Measurements from ENCODE around the gene CAPN2.
A peak's percentile ranks its signal among the peaks of the same experiment; 100 is the strongest.

The CAPN2 gene

DNA sequence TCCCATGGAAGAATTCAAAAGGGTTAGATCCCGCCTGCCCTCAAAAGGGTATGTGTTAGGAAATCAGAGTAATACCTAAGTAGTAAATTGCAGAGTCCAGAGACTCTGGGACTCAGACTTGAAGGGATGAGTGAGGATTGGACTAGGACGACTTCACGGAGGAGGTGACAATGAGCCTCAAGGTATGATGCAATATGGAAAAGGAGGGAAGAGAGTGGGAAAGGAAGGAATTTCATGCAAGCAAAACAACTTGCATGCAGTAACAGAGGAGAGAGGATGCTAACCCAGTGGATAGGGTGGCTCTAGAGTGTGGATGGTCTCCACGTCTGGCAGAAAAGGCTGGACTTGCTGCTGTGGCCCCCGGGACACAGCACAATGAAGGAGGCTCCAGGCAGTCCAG is 4.8 kb downstream of the CAPN2 start:
- TF ChIP-seq SNAI2 (CRISPR knock-in tag; IDR thresholded peaks at IDR 0.05) = no peak
- ATAC-seq = no peak

DNA sequence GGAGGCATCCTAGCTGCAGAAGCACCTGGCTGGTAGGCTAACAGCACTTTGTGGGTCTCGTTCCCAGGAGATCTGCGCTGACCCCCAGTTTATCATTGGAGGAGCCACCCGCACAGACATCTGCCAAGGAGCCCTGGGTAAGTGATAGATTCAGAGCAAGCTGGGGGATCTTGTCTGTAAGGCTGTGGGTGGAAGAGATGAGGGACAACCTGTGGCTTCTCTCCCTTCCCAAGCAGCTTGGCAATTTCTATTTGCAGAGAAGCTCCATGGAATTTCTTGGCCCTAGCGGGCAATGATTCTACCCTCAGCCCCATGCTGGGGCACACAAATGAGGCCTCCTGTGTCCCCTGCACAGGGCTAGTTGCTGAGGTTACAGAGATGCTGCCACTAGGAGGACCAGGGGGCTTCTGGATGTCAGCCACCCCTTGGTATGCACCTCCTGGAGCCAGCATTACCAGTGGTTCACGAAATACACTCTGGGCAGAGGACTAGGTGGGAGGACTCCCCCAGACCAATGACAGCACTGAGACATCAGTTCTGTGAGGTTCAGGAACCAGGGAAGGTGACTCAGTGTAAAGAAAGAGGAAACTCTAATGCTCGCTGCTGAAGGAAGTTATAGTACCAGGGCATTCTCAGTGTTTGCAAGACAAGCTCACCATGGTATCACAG is 5.5 kb downstream of the CAPN2 start:
- TF ChIP-seq OSR1 (CRISPR knock-in tag; IDR thresholded peaks at IDR 0.05) = no peak
- TF ChIP-seq, protein P1, sequence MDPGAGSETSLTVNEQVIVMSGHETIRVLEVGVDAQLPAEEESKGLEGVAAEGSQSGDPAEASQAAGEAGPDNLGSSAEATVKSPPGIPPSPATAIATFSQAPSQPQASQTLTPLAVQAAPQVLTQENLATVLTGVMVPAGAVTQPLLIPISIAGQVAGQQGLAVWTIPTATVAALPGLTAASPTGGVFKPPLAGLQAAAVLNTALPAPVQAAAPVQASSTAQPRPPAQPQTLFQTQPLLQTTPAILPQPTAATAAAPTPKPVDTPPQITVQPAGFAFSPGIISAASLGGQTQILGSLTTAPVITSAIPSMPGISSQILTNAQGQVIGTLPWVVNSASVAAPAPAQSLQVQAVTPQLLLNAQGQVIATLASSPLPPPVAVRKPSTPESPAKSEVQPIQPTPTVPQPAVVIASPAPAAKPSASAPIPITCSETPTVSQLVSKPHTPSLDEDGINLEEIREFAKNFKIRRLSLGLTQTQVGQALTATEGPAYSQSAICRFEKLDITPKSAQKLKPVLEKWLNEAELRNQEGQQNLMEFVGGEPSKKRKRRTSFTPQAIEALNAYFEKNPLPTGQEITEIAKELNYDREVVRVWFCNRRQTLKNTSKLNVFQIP (CRISPR knock-in tag; IDR thresholded peaks at IDR 0.05; ENCODE audit: borderline replicate concordance, low read depth) = no peak
- no peak for TF ChIP-seq PPARA (CRISPR knock-in tag; IDR thresholded peaks at IDR 0.05; ENCODE audit: borderline replicate concordance)
- no peak for TF ChIP-seq CSDC2 (CRISPR knock-in tag; IDR thresholded peaks at IDR 0.05)
- ATAC-seq = peak; percentile 5; the same call in 2 of the 3 replicates

DNA sequence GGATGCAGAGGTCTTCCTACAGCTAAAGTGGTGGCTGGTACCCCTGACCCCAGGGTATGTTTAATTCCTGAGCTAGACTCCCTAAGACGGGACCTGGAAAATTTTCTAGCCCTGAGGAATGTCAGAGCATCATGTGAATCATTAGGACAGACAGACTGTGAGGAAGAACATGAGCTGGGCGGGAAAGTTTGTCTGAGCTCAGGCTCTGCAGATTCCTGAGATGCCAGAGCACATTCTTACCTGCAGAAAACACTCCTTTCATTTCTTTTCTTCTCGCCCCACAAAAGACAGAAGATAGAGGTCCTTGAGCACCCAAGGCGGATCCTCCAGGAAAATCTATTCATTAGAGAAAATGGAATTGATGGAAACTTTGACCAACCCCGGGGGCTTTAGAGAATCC is 6.5 kb downstream of the CAPN2 start:
- ATAC-seq = peak; percentile 29

DNA sequence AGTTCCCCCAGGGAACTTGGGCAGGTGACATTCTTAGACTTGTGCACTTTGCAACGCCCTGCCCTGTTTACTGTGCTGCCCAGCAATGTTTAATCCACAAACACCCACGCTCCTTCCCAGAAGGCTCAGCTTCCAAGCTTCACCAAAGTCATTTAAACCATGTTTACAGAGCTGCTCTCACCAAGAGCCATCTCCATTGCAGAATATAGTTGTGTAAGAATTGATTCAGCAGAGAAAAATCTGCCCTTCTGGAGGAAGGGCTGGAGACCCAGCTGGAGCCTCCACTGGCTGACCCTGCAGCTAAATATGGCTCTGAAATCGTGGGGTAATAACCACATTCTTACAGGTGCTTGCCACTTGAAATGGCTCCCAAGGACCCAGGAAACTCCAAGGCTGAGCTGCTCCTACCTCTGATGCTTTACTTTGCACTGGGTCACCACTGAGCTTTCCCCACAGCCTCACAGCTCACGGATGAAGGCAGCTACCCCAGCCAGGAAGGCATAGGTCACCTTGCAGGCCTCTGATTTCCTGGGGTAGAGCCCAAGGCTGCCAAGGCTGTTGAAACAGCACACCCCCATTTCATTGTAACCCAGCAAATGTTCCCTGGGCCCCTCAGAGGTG is 8.7 kb downstream of the CAPN2 start:
- ATAC-seq = no peak
- TF ChIP-seq, protein P2, sequence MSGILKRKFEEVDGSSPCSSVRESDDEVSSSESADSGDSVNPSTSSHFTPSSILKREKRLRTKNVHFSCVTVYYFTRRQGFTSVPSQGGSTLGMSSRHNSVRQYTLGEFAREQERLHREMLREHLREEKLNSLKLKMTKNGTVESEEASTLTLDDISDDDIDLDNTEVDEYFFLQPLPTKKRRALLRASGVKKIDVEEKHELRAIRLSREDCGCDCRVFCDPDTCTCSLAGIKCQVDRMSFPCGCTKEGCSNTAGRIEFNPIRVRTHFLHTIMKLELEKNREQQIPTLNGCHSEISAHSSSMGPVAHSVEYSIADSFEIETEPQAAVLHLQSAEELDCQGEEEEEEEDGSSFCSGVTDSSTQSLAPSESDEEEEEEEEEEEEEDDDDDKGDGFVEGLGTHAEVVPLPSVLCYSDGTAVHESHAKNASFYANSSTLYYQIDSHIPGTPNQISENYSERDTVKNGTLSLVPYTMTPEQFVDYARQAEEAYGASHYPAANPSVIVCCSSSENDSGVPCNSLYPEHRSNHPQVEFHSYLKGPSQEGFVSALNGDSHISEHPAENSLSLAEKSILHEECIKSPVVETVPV (CRISPR knock-in tag; IDR thresholded peaks at IDR 0.05) = no peak

More for the DNA sequence above, 6.5 kb downstream of the CAPN2 start:
- TF ChIP-seq, protein P1 (CRISPR knock-in tag; IDR thresholded peaks at IDR 0.05; ENCODE audit: borderline replicate concordance, low read depth) = 0 out of 2 replicates have a peak, but pooled peaks have one; percentile 33
- no peak for TF ChIP-seq TOX (CRISPR knock-in tag; IDR thresholded peaks at IDR 0.05; ENCODE audit: borderline replicate concordance)

DNA sequence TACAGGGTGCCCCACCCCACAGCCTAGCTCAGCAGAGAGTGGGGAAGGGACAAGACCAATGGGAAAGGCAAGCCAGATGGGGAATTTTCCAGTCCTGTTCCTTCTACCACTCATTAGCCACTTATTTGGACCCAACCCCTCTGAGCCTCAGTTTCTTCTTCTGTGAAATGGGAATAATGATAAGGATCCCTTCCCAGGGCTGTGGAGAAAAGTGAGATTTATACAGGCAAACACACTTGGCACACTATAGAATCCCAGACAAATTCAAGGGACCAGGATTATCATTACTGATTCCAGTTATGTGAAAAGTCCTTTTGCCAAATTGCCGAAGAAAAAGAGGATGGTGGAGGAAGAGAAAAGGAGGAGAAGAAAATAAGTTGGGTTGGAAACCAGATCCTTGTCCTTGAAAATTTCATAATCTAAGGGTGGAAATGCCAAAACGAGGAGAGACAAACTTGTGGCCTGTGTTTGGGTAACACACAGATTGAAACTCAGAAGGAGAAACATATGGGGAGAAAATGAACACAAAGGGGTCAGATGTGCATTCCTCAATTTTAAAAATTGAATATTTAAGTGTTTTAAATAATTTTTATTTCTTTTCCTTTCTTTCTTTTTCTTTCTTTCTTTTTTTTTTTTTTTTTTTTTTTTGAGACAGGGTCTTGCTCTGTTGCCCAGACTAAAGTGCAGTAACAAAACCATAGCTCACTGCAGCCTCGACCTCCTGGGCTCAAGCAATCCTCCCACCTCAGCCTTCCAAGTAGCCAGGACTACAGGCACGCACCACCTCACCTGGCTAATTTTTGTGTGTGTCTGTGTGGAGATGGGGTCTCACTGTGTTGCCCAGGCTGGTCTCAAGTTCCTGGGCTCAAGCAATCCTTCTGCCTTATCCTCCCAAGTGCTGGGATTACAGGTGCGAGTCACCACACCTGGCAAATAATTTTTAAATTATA is 9.6 kb downstream of the CAPN2 start:
- ATAC-seq = no peak

More for the DNA sequence above, 9.6 kb downstream of the CAPN2 start:
- TF ChIP-seq, protein P1 (CRISPR knock-in tag; IDR thresholded peaks at IDR 0.05; ENCODE audit: borderline replicate concordance, low read depth) = no peak
- TF ChIP-seq ZNF8 (CRISPR knock-in tag; IDR thresholded peaks at IDR 0.05) (no peak), SNAI2 (CRISPR knock-in tag; IDR thresholded peaks at IDR 0.05) (no peak), TCF4 (CRISPR knock-in tag; IDR thresholded peaks at IDR 0.05; ENCODE audit: borderline replicate concordance) (no peak), ESRRG (CRISPR knock-in tag; IDR thresholded peaks at IDR 0.05) (no peak), RARB (CRISPR knock-in tag; IDR thresholded peaks at IDR 0.05) (no peak), BACH2 (CRISPR knock-in tag; IDR thresholded peaks at IDR 0.05; ENCODE audit: borderline replicate concordance) (no peak), ISL1 (CRISPR knock-in tag; IDR thresholded peaks at IDR 0.05) (no peak), CSDC2 (CRISPR knock-in tag; IDR thresholded peaks at IDR 0.05) (no peak), ZC3H10 (CRISPR knock-in tag; IDR thresholded peaks at IDR 0.05) (no peak)
- TF ChIP-seq, protein P3, sequence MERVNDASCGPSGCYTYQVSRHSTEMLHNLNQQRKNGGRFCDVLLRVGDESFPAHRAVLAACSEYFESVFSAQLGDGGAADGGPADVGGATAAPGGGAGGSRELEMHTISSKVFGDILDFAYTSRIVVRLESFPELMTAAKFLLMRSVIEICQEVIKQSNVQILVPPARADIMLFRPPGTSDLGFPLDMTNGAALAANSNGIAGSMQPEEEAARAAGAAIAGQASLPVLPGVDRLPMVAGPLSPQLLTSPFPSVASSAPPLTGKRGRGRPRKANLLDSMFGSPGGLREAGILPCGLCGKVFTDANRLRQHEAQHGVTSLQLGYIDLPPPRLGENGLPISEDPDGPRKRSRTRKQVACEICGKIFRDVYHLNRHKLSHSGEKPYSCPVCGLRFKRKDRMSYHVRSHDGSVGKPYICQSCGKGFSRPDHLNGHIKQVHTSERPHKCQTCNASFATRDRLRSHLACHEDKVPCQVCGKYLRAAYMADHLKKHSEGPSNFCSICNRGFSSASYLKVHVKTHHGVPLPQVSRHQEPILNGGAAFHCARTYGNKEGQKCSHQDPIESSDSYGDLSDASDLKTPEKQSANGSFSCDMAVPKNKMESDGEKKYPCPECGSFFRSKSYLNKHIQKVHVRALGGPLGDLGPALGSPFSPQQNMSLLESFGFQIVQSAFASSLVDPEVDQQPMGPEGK (CRISPR knock-in tag; IDR thresholded peaks at IDR 0.05; ENCODE audit: borderline replicate concordance) = no peak
- TF ChIP-seq, protein P4, sequence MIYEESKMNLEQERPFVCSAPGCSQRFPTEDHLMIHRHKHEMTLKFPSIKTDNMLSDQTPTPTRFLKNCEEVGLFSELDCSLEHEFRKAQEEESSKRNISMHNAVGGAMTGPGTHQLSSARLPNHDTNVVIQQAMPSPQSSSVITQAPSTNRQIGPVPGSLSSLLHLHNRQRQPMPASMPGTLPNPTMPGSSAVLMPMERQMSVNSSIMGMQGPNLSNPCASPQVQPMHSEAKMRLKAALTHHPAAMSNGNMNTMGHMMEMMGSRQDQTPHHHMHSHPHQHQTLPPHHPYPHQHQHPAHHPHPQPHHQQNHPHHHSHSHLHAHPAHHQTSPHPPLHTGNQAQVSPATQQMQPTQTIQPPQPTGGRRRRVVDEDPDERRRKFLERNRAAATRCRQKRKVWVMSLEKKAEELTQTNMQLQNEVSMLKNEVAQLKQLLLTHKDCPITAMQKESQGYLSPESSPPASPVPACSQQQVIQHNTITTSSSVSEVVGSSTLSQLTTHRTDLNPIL (CRISPR knock-in tag; IDR thresholded peaks at IDR 0.05; ENCODE audit: low read depth) = no peak

Data from SK-N-SH treated with all-trans-retinoic acid at 6 μM for 48 hours (cell line).